HG03469 (cell line): ENCODE data around the gene ATOX1.
"Not testable (repeated sequence)": the region's sequence is repeated elsewhere in the genome, so short reads cannot be mapped to it uniquely, and the experiment has no call there.

Experiments
- ATAC-seq: cut with Tn5 transposase; IDR thresholded peaks from one replicate; pipeline ENCODE4 v1.9.1; 2021; ENCODE audit warnings: mild to moderate bottlenecking, moderate library complexity, moderate number of reproducible peaks; ENCODE audit not compliant: unreplicated experiment

The ATOX1 gene

GRCh38 chr5:151699071-151699901, 59.1 kb downstream of the ATOX1 start:
- ATAC-seq = no peak

GRCh38 chr5:151698081-151698480, 60.4 kb downstream of the ATOX1 start:
- ATAC-seq = not testable (repeated sequence)

- no peak for ATAC-seq
Observed at GRCh38 chr5:151697452-151697851, 61.0 kb downstream of the ATOX1 start.

GRCh38 chr5:151696470-151697061, 61.9 kb downstream of the ATOX1 start:
- no peak for ATAC-seq

GRCh38 chr5:151695464-151695863, 63.0 kb downstream of the ATOX1 start:
- no peak for ATAC-seq

- ATAC-seq = no peak
Observed at GRCh38 chr5:151694035-151694485, 64.4 kb downstream of the ATOX1 start.
